Cerebellar nuclear complex (tissue), 1 donor: Measurements from ENCODE around the gene SLC12A2.

Experiments used
- DNase-seq, 2 experiments: peaks; one replicate each; lab custom pipeline; 2025; lab: John Stamatoyannopoulos, UW

The SLC12A2 gene

DNA sequence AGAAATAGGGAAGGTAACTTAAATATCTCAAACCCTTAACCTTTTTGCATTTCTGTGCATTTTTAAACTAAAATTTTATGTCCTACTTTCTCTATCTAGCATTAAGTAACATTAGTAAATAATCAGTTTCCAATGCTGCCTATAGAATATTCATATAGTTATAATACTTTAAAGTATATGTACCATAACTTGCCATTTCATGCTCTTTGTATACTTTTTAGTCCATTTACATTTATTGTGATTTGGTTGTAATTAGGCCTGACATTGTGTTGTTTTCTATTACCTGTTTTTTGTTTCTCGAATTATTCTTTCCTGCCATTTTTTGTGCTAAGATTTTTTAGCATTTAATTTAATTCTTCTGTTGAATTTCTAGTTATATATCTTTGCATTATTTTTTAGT, 13.7 kb downstream of the SLC12A2 start:
- no peak for DNase-seq

DNA sequence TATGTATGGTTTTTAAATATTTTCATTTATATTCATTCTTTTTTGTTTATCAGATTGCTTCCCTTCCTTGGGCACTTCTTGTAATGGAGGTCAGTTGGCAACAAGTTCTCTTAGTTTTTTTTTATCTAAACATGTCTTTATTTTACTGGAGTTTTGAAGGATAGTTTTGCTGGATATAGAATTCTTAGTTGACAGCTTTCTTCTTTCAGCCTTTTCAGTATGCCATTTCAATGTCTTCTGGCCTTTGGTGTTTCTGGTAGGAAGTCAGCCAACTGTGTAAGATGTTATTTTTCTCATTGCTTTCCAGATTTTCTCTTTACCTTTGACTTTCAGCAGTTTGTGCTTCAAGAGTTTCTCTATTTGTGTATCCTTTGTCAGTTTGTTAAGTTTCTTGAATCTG, 14.2 kb downstream of the SLC12A2 start:
- DNase-seq = no peak

DNA sequence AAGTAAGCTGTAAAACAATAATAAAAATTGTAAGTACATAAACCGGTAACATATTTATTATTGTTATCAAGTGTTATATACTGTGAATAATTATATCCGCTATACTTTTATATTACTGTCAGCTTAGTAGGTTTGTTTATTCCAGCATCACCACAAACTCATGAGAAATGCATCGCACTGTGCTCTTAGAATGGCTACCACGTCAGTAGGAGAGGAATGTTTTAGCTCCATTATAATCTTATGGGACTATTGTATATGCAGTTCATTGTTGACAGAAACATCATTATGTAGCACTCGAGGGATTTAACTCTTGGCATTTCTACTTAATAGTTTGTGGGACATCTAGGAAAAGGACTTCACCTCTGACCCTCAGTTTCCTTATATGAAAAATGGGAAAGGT, 16.4 kb downstream of the SLC12A2 start:
- no peak for DNase-seq

GRCh38 chr5:128100860-128101557, 17.4 kb downstream of the SLC12A2 start:
- no peak for DNase-seq

DNA sequence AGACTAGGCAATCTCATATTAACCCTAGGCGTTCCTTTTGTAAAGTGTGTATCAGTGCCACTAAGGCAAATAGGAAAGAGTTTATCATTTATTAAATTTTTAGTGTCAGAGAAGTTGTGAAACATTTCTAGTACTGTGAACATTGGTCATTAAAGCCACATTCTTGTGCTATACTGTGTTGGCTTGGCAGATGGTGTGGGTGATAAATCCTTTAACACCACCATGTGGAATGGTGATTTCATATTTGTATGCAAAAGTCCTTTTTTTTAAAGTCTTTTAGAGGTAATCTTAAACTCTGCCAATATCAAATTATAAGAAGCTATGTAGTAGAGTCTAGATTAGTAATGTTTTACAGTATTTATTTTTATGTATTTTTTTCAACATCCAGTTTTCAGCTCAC, 18.1 kb downstream of the SLC12A2 start:
- DNase-seq = no peak

GRCh38 chr5:128105203-128105602, 21.6 kb downstream of the SLC12A2 start:
- no peak for DNase-seq

- DNase-seq = no peak
These were observed 25.6 kb downstream of the SLC12A2 start for GRCh38 chr5:128109138-128109537.

DNA sequence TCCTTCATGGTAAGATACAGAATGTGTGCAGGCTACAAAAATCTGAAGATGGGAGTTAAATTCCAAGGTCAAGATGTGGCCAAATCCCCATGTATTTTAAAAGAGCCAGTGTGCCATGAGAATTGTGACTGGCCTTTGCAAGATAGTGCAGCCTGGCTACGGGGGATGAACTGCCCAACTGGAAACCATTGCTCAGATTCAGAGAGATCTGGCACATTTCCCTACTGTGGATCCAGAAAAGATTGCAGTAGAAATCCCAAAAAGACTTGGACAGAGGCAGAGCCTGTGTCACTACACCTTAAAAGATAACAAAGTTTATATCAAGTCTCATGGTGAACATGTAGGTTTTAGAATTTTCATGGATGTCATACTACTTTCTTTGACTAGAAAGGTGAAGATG, 26.2 kb downstream of the SLC12A2 start:
- peak in 1 of 2 experiments; percentile 40 for DNase-seq

DNA sequence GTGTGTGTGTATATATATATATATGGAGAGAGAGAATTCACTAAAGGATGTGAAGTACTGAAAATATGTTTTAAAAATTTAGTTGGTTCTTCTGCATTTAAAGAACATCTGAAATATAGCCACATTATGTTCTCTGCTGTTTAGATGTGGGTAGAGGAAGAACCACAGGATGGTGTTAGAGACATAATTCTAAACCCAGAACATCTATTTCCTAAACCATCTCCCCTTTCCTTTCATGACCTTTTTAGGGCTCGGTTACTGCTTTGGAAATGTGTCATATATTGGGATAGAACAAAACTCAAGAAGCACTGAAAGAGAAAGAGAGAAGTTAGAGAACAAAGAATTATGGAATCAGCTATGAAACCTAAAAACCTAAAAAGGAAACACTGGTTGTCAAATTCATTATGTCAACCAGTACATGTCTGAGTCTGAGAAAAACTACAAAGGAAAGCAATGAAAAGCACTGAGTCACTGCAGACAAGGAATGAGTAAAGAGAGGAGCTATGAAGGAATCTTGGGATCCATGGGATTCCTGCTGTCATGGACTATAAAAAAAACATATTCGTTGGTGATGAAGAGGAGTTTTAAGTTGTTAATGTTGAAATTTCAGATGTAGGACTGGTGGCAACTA, 28.4 kb downstream of the SLC12A2 start:
- no peak for DNase-seq

- no peak for DNase-seq
These were observed 32.9 kb downstream of the SLC12A2 start for GRCh38 chr5:128116445-128116844.

- DNase-seq = no peak
These were observed 34.6 kb downstream of the SLC12A2 start for GRCh38 chr5:128118214-128118613.

- DNase-seq = no peak
These were observed 38.1 kb downstream of the SLC12A2 start for GRCh38 chr5:128121651-128122050.

DNA sequence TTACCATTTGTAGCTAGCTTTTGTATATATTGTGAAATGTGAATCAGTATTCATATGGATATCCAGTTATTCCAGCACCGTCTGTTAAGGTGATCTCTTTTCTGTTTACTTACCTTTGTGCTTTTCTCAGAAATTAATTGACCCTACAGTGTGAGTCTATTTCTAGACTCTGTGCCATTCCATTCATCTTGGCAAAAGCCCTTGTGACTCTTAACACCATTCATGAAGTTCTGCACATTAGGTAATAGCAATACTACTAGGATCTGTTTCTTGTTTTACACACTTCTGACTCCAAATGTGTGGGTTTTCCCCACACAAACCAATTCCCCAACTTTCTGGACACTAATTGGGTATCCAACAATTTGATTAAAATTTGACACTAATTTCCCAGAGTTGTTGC, 40.4 kb downstream of the SLC12A2 start:
- DNase-seq = no peak

DNA sequence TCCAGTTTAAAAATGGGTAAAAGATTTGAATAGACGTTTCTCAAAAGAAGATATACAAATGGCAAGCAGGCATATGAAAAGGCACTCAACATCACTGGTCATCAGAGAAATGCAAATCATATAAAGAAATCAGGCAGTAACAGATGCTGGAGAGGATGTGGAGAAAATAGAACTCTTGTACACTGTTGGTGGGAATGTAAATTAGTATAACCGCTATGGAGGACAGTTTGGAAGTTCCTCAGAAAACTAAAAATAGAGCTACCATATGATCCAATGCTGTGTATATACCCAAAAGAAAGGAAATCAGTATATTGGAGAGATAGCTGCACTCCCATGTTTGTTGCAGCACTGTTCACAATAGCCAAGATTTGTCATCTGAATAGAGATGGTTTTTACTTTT, 42.7 kb downstream of the SLC12A2 start:
- no peak for DNase-seq

DNA sequence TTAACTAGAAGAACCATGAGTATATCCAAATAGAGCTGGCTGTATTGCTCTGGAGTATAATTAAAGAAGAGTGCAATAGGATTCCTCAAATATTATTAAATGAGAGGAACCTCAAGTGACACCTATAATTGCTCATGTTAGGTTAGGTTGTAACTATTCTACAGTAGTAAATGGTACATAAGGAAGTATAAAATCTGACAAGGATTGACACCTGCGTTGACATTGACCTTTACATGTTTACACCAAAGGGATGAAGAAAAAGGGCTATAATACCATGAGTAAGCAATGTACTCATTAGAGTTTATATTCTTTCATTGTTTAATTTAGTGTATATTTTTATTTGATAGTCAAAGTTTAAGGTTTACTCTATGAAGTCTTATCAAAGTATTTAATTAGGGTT, 48.9 kb downstream of the SLC12A2 start:
- DNase-seq = no peak

GRCh38 chr5:128135286-128135685, 51.7 kb downstream of the SLC12A2 start:
- DNase-seq = no peak

- no peak for DNase-seq
These were observed 60.3 kb downstream of the SLC12A2 start for GRCh38 chr5:128143911-128144310.

GRCh38 chr5:128144491-128144890, 60.9 kb downstream of the SLC12A2 start:
- no peak for DNase-seq

DNA sequence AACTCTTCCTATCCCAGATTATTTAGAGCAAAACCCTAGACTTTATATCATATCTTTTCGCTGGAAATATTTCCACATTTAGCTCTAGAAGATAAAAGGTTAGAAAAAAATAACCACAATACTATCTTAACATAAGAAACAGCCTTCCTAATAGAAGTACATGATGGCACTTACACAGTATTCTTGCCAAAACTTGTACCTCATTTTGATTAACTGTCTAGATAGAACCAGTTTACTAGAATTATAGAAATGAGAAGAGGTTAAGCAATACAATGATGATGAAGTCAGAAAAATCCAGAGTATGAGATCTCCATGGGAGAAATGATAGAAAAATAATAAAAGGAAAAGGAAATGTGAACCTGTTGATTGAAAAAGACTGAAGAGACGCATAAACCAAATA, 63.1 kb downstream of the SLC12A2 start:
- DNase-seq = no peak

- DNase-seq = no peak
These were observed 71.4 kb downstream of the SLC12A2 start for GRCh38 chr5:128154943-128155342.

DNA sequence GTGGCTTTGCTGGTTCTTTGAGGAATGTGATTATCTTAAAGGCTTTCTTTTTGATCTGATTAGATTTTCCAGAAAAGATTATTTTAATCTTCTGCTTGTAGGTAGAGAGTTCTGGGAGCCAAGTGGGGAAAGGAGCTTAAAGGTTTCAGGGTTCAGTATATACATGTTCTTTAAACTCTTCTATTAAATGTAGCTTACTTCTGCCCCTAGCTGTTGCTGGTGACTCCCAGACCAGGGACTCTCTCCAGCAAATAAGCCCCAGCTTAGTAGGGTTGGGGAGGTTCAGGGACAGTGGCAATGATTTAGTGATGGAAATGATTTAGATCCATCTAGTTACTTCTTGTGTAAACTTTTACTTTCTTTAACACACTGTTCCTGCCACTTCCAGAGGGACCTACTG, 72.2 kb downstream of the SLC12A2 start:
- DNase-seq = no peak

GRCh38 chr5:128156521-128156920, 73.0 kb downstream of the SLC12A2 start:
- no peak for DNase-seq

GRCh38 chr5:128158342-128158741, 74.8 kb downstream of the SLC12A2 start:
- no peak for DNase-seq

DNA sequence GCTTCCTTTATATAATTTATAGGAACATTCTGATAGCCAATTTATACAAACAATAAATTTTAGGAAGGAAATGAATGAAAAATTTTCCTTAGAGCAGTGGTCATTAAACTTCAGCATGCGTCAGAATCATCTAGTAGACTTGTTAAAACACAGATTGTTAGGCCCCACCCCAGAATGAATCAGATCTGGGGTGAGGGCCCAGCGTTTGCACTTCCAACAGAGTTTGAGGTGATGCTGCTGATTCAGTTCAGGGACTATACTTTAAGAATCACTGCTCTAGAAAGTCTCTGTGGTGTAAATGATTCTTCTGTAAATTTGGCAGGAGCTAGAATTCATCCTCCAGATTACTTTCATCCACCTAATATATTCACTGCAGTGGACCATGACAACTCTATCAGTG, 80.4 kb downstream of the SLC12A2 start:
- DNase-seq = no peak
